ENCODE data around the gene S100A8.
"Not testable (repeated sequence)": the region's sequence is repeated elsewhere in the genome, so short reads cannot be mapped to it uniquely, and the experiment has no call there.

Gene S100A8

GRCh38 chr1:153390938-153391710 is at the start of gene S100A8:
S100A8 (minus strand) TSS chr1:153391073; CDS start chr1:153390535, 538 bp downstream.
- DNase-seq, result no peak

GRCh38 chr1:153439273-153439672 is 48.4 kb upstream of the S100A8 start:
- no peak for DNase-seq

- no peak for DNase-seq
Observed at GRCh38 chr1:153438599-153438998, 47.7 kb upstream of the S100A8 start.

- no peak for DNase-seq
Observed at GRCh38 chr1:153437236-153437635, 46.4 kb upstream of the S100A8 start.

- no peak for DNase-seq
Observed at GRCh38 chr1:153434746-153435455, 44.0 kb upstream of the S100A8 start.

GRCh38 chr1:153432874-153433681 is 42.2 kb upstream of the S100A8 start:
- DNase-seq, result no peak

GRCh38 chr1:153431928-153432327 is 41.1 kb upstream of the S100A8 start:
- no peak for DNase-seq

- no peak for DNase-seq
Observed at GRCh38 chr1:153431427-153431826, 40.6 kb upstream of the S100A8 start.

GRCh38 chr1:153431002-153431401 is 40.1 kb upstream of the S100A8 start:
- DNase-seq, result no peak

GRCh38 chr1:153430561-153430960 is 39.7 kb upstream of the S100A8 start:
- peak; percentile 32 for DNase-seq

GRCh38 chr1:153430166-153430553 is 39.3 kb upstream of the S100A8 start:
- DNase-seq, result peak; percentile 51

- peak; percentile 95 for DNase-seq
Observed at GRCh38 chr1:153429266-153430165, 38.6 kb upstream of the S100A8 start.

GRCh38 chr1:153428791-153429190 is 37.9 kb upstream of the S100A8 start:
- DNase-seq, result peak; percentile 61

GRCh38 chr1:153428073-153428638 is 37.3 kb upstream of the S100A8 start:
- no peak for DNase-seq

- no peak for DNase-seq
Observed at GRCh38 chr1:153426809-153427208, 35.9 kb upstream of the S100A8 start.

GRCh38 chr1:153422450-153423068 is 31.7 kb upstream of the S100A8 start:
- no peak for DNase-seq

- no peak for DNase-seq
Observed at GRCh38 chr1:153420306-153420705, 29.4 kb upstream of the S100A8 start.

- not testable (repeated sequence) for DNase-seq
Observed at GRCh38 chr1:153419436-153419793, 28.5 kb upstream of the S100A8 start.

- DNase-seq, result not testable (repeated sequence)
Observed at GRCh38 chr1:153418758-153419435, 28.0 kb upstream of the S100A8 start.

GRCh38 chr1:153417136-153417888 is 26.4 kb upstream of the S100A8 start:
- DNase-seq, result no peak

Measured in NCI-H146 (cell line).